LHCN-M2 (cell line): Measurements from ENCODE around the gene ZNF358. TPM values are rescaled to one million over a fixed set of nuclear protein-coding genes. Genes with fewer than 3 reads are reported as not detected.

ENCODE experiments used
- DNase-seq: peaks from one replicate; pipeline ENCODE4 v3.0.0-alpha.2; 2012; ENCODE audit warnings: low read depth
- total RNA-seq: library from RNA; depleted of rRNA; stranded (reverse); fragments of >200 nt; gene quantifications from 2 replicates; pipeline ENCODE4 v1.2.3, GENCODE V29; 2014; rRNA removed

Gene ZNF358
- total RNA-seq, 1 experiment from 2014 or later, result 59.1 TPM

DNA sequence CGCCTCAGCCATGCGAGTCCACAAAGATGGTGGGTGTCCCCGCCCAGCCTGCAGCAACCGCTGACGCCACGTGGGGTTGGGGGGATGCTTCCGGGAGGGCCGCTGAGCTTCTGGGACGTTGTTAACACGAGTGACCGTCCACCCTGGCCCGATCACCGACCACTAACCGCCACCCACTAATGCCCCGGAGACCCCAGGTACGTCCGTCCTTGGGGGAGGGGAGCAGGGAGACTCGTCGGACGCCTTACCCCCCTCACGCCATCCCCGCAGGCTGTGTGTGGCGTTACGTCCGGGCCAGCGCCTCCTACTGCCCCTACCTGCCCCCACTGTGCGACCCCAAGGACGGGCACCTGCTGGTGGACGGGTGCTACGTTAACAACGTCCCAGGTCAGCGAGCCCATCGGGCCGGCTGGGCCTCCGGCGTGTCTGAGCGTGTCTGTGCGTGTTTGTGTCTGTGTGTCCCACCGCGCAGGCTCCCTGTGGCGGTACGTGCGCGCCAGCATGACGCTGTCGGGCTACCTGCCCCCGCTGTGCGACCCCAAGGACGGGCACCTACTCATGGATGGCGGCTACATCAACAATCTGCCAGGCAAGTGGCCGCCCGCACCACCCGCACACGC, 40.9 kb downstream of the ZNF358 start:
- no peak for DNase-seq

DNA sequence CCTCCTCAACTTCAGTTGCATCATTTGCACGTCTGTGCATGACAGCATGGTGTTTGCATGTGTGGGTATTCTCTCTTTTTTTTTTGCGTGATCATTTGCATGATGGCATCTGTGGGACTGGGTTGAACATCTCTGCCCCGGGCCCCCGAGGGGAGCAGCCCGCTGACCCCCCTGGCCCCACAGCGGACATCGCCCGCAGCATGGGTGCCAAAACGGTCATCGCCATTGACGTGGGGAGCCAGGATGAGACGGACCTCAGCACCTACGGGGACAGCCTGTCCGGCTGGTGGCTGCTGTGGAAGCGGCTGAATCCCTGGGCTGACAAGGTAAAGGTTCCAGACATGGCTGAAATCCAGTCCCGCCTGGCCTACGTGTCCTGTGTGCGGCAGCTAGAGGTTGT, 42.8 kb downstream of the ZNF358 start:
- no peak for DNase-seq

DNA sequence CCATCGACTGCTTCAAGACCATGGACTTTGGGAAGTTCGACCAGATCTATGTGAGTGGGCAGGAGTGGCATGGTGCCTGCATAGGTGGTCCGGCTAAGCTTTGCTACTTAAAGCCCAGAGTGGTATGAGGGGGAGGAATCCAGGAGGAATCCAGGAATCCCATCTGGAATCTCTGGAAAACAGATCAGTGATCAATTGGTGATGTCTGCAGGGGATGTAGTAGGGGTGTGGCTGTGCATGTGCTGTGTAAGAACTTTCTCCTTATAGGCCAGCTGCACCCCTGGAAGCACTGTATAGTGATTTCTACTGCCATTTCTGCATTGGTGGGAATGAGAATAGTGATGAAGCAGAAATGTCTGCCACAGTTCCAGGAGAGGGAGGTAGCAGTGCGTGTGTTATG, 43.2 kb downstream of the ZNF358 start:
- peak; percentile 11 for DNase-seq

DNA sequence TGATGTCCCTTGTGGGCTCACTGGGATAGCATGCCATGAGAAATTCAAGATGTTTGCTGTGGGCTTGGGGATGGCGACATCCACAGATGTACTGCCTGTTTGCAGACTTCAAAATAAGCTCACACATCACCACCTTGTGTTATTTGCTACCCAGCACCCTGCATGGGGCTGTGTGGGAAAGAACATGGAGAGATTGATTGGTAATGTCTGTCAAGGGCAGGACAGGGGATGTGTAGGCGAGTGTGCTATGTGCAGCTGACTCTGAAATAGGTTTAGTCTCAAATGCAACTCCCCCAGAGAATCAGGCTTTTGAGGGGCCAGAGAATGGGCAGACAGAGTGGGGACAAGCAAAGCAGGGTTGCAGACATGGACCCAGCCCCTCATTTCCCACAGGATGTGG, 44.4 kb downstream of the ZNF358 start:
- DNase-seq, result no peak

DNA sequence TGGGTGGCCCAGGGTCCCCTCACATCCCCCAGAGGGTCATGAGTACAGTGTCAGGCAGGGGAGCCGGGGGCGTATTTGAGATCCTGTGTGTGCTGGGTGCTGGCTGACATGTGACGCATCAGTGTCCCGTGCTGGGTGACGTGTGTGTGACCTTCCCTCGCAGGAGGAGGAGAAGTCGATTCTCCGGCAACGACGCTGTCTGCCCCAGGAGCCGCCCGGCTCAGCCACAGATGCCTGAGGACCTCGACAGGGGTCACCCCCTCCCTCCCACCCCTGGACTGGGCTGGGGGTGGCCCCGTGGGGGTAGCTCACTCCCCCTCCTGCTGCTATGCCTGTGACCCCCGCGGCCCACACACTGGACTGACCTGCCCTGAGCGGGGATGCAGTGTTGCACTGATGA, 45.4 kb downstream of the ZNF358 start:
- no peak for DNase-seq

DNA sequence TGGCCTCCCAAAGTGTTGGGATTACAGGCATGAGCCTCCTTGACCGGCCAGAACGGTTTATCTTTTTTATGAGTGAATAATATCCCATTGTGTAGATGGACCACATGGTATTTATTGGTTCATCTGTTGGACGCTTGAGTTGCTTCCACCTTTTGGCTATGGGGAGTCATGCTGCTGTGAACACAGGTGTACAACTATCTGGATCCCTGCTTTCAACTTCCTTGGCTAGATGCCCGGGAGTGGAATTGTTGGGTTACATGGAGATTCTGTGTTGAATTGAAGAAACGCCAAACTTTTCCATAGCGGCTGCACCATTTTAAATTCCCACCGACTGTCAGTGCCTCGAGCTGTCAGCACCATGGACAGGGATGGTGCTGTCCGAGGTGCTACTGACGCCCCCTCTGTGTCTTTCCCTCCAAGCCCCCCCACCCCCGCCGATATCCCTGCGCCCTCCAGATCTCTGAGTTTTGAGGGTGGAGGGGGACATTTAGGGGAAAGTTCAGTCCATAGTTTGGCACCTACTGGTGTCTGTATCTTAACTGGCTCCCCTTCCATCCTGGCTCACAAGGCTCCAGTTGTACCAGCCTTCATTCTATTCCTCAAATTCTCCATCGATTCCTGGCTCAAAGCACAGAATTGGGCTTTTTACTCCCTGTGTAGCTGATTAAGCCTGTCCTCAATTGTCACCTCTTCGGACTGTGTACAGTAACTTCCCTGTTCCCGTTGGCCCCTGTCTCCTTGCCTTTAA, 46.9 kb downstream of the ZNF358 start:
- no peak for DNase-seq

DNA sequence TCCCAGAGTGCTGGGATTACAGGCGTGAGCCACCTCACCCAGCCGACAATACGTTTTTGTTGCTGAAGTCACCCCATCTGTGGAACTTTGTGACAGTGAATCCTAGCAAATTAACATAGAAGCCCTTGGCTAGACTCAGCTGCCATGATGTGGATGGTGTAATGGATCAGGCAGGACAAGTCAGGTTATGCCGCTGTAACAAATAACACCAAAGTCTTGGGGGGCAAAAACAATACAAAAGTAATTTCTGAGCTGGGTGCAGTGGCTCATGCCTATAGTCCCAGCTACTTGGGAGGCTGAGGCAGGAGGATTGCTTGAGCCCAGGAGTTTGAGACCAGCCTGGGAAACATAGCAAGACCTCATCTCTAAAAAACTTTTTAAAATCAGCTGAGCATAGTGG, 49.0 kb downstream of the ZNF358 start:
- no peak for DNase-seq

DNA sequence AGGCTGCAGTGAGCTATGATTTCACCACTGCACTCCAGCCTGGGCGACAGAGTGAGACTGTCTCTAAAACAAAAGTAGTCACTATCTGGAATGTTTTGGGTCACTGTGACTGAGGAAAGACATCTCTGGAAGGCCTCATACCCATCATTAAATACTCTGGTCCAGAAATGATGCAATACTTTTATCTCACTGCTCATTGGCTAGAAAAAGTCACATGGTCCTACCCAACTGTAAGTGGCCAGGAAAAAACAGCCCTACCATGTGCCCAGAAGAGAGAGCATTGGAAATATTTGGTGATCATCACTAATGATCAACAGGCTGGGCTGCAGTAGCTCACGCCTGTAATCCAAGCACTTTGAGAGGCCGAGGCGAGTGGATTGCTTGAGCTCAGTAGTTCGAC, 49.4 kb downstream of the ZNF358 start:
- no peak for DNase-seq

Other genes with a start within 250 kb of the ZNF358 start
- gene INSR, start 221.7 kb upstream of the ZNF358 start, total RNA-seq, result 4.9 and 7.4 TPM in 2 replicates
- gene ARHGEF18, start 167.2 kb upstream of the ZNF358 start, total RNA-seq, result 51.4 and 54.0 TPM in 2 replicates
- 3.5 and 3.8 TPM in 2 replicates for gene PEX11G, start 27.1 kb upstream of the ZNF358 start, total RNA-seq
- 7.4 and 8.9 TPM in 2 replicates for gene MCOLN1, start 6.5 kb downstream of the ZNF358 start, total RNA-seq
- gene PNPLA6, start 19.6 kb downstream of the ZNF358 start, total RNA-seq, result 64.7 and 81.5 TPM in 2 replicates
- not detected in 2 replicates for gene CAMSAP3, start 79.8 kb downstream of the ZNF358 start, total RNA-seq
- 37.1 and 39.0 TPM in 2 replicates for gene XAB2, start 113.4 kb downstream of the ZNF358 start, total RNA-seq
- gene PET100, start 113.7 kb downstream of the ZNF358 start, total RNA-seq, result 6.4 and 13.1 TPM in 2 replicates
- not detected in 2 replicates for gene PCP2, start 117.6 kb downstream of the ZNF358 start, total RNA-seq
- gene STXBP2, start 121.0 kb downstream of the ZNF358 start, total RNA-seq, result 0.11 TPM in 1 of 2 replicates, not detected in the other
- not detected in 2 replicates for gene RETN, start 152.9 kb downstream of the ZNF358 start, total RNA-seq
- gene MCEMP1, start 161.0 kb downstream of the ZNF358 start, total RNA-seq, result not detected in 2 replicates
- 96.8 and 101 TPM in 2 replicates for gene TRAPPC5, start 164.7 kb downstream of the ZNF358 start, total RNA-seq
- not detected in 2 replicates for gene FCER2, start 186.0 kb downstream of the ZNF358 start, total RNA-seq
- gene CLEC4G, start 216.0 kb downstream of the ZNF358 start, total RNA-seq, result not detected in 2 replicates
- not detected in 2 replicates for gene CD209, start 231.4 kb downstream of the ZNF358 start, total RNA-seq
- not detected in 2 replicates for gene CLEC4M, start 247.1 kb downstream of the ZNF358 start, total RNA-seq